Testis (tissue), 3 donors: ENCODE data around the gene HRNR. TPM values are rescaled to one million over a fixed set of nuclear protein-coding genes. Genes with fewer than 3 reads are reported as not detected.

Source experiments
- DNase-seq: peaks from one replicate; pipeline ENCODE4 v3.0.0-alpha.2; 2019
- H3K27ac ChIP-seq, 2 donors: fragments of 200-600 bp; sonication (generic); one replicate each; pipeline ENCODE4 v1.5.1; 2019
- H3K27me3 ChIP-seq: fragments of 200-600 bp; sonication (generic); one replicate; pipeline ENCODE4 v1.5.1; 2019
- H3K36me3 ChIP-seq: fragments of 200-600 bp; sonication (generic); one replicate; pipeline ENCODE4 v1.5.1; 2017; ENCODE audit warnings: low read depth; ENCODE audit errors: missing control alignments
- H3K4me1 ChIP-seq: fragments of 200-600 bp; sonication (generic); one replicate; pipeline ENCODE4 v1.5.1; 2019
- H3K4me3 ChIP-seq, 2 donors: fragments of 200-600 bp; sonication (generic); one replicate each; pipeline ENCODE4 v1.5.1; 2017 to 2019
- H3K9me3 ChIP-seq: fragments of 200-600 bp; sonication (generic); one replicate; pipeline ENCODE4 v1.5.1; 2017
- POLR2A ChIP-seq: fragments of 450-650 bp; IDR thresholded peaks from one replicate; pipeline ENCODE4 v1.6.1; 2017; ENCODE audit warnings: antibody characterized with exemption, mild to moderate bottlenecking, moderate library complexity
- WGBS, 2 donors: methylation state at CpG; one replicate each; pipeline ENCODE4 v1.1.5; 2018; 5-methylcytosine and 5-hydroxymethylcytosine counted together
- intact Hi-C: fragments of 100-400 bp; cut with DNase I; formaldehyde crosslinking; loops from one replicate; pipeline ENCODE4 v1.15.1; 2023; ENCODE audit warnings: low total_unique reads
- polyA plus RNA-seq: library from polyadenylated mRNA; stranded (reverse); fragments of 350-450 nt; fragmentation: Illumina TruSeq; extraction: RNeasy Lipid Tissue Mini Kit (QIAGEN cat#74804); gene quantifications from one replicate; pipeline ENCODE4 v1.2.3, GENCODE V29; 2014; ENCODE audit warnings: low read depth, low replicate concordance; ENCODE audit not compliant: insufficient read depth
- total RNA-seq, 2 donors: library from RNA; depleted of rRNA; stranded (reverse); fragments of >200 nt; gene quantifications; one replicate each; pipeline ENCODE4 v1.2.3, GENCODE V29; 2016
- TF ChIP-seq, protein P1 (sequence below), 3 experiments: fragments of 450-650 bp in 2 of 3; fragments of 200-600 bp in 1 of 3; sonication (generic) in 1 of 3; IDR thresholded peaks; one replicate each; pipeline ENCODE4 v1.5.1; 2016 to 2019; ENCODE audit warnings: antibody characterized with exemption in 3 of 3, mild to moderate bottlenecking in 2 of 3, moderate library complexity in 1 of 3

HRNR gene
- total and polyA plus RNA-seq, 3 donors from 2014 or later = 0.06 TPM; not detected in 2

DNA sequence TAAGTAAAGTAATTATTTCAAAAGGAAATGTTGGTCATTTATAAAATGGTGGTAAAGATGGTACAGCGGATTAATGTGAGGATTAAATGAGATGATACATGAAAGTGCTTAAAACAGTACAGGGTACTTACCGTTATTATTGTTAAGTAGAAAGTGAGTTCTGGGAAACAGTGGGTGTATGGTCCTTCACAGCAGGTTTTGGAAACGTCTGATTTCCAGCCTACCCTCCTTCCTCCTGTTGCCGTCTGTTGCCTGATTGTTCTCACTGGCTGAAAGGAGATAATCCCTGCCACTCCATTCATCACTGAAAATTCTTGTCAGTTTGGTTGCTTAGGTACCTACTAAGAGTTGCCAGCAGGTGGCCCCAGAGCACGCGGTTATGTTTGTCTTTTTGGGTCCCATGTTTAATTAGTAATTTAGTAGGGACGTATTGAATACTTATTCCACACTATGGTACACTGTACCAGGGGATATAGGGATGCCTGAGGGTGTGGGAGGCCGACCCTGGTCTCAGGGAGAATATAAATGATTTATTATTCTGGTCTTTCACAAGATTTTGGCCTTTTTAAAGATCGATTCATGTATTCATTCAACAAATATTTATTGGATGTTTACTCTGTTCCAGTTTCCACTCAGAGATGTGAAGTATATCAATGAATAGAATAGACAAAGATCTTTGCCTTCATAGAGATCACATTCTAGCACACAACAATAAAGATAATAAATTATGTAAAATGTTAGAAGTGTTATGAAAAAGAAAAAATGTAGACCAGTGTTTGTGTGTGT, 34.1 kb downstream of the HRNR start:
- no peaks in the 10 kb centered on the region for H3K36me3 ChIP-seq

DNA sequence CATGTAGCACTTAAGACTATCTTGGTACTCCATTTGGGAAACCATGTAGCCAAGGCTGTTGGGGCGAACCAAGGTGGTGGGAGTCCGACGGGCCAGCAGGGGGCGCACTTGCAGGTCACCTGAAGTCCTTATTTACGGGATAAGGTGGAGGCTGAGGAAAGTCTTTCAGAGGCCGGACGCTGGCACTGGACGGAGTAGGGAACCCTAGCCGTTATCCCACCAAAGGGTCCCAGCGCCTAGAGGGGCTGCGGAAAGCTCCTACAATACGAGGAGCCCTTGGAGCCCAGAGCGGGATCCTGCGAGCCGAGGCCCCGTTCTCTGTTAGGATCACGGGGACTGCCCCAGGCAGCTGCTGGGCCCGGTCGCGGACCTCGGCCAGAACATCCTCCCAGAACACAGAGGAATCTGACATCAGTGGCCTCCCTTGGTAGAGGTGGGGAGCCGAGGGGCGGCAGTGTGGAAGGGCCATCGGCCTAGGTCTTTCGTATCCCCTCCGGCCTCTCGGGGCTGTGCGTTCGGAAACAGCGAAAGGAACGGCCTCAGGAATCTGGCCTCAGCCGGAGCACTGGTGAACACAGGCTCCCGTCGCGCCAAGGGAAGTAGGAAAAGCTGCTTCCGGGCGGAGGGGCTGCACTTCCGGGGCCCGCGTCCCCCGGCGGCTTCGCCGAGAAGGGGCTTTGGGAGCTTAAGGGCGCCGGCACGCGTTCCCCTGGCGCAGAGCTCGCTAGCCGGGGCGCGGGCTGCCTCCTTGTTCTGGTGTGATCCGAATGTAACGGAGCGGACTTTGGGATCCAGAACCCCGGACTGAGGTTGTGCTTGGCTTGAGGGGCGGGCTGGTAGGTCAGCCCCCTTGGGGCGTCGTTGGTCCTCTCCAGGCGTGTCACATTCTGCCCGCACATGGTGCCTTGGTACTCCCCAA, 35.1 kb downstream of the HRNR start:
- DNase-seq = peak; percentile 93
- Histone ChIP-seq H3K4me1 (no peaks in the 10 kb centered on the region), H3K27ac (peak overlapping the region; percentile 73 to 83), H3K36me3 (no peaks in the 10 kb centered on the region), H3K27me3 (no peaks in the 10 kb centered on the region), H3K4me3 (peak overlapping the region; percentile 53 to 83), H3K9me3 (no peaks in the 10 kb centered on the region)
- TF ChIP-seq POLR2A = no peak
- TF ChIP-seq, protein P1, sequence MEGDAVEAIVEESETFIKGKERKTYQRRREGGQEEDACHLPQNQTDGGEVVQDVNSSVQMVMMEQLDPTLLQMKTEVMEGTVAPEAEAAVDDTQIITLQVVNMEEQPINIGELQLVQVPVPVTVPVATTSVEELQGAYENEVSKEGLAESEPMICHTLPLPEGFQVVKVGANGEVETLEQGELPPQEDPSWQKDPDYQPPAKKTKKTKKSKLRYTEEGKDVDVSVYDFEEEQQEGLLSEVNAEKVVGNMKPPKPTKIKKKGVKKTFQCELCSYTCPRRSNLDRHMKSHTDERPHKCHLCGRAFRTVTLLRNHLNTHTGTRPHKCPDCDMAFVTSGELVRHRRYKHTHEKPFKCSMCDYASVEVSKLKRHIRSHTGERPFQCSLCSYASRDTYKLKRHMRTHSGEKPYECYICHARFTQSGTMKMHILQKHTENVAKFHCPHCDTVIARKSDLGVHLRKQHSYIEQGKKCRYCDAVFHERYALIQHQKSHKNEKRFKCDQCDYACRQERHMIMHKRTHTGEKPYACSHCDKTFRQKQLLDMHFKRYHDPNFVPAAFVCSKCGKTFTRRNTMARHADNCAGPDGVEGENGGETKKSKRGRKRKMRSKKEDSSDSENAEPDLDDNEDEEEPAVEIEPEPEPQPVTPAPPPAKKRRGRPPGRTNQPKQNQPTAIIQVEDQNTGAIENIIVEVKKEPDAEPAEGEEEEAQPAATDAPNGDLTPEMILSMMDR (IDR thresholded peaks at IDR 0.05) = peak; percentile 86 to 94 (median 88)
- 6 to 18% methylated on average over 45 to 62 of the region's 62 CpGs for WGBS, 2 donors
- intact Hi-C loops = loop anchor here (10.0 kb wide), 1 partner anchor 266 kb away; no protein-coding TSS in a partner anchor

More for the DNA sequence above, 34.1 kb downstream of the HRNR start:
- WGBS, 2 donors = 16 to 19% methylated on average over 9 of the region's 9 CpGs
- H3K9me3 ChIP-seq = no peaks in the 10 kb centered on the region
- no peaks in the 10 kb centered on the region for H3K4me1 ChIP-seq
- peak overlapping the region in 1 of 2 donors; percentile 73 for H3K27ac ChIP-seq
- no peaks in the 10 kb centered on the region for H3K27me3 ChIP-seq
- DNase-seq = peak; percentile 82
- H3K4me3 ChIP-seq = peak overlapping the region; percentile 53 to 83
- no peak for TF ChIP-seq POLR2A
- TF ChIP-seq, protein P1 (IDR thresholded peaks at IDR 0.05) = peak; percentile 48 to 75 (median 73)
- intact Hi-C loops = loop anchor here (10.0 kb wide), 1 partner anchor 265 kb away; no protein-coding TSS in a partner anchor

GRCh38 chr1:152186556-152187285, 37.3 kb downstream of the HRNR start:
- no peaks in the 10 kb centered on the region for H3K9me3 ChIP-seq
- H3K4me1 ChIP-seq = no peaks in the 10 kb centered on the region
- H3K27ac ChIP-seq = no peak overlapping the region
- DNase-seq = no peak
- no peaks in the 10 kb centered on the region for H3K27me3 ChIP-seq
- no peak overlapping the region for H3K4me3 ChIP-seq
- intact Hi-C loops = loop anchor here (10.0 kb wide), 1 partner anchor 268 kb away; no protein-coding TSS in a partner anchor
- no peak for TF ChIP-seq POLR2A
- TF ChIP-seq, protein P1 (IDR thresholded peaks at IDR 0.05) = no peak
- H3K36me3 ChIP-seq = no peaks in the 10 kb centered on the region
- WGBS, 2 donors = 86 to 90% methylated on average over 5 of the region's 5 CpGs

DNA sequence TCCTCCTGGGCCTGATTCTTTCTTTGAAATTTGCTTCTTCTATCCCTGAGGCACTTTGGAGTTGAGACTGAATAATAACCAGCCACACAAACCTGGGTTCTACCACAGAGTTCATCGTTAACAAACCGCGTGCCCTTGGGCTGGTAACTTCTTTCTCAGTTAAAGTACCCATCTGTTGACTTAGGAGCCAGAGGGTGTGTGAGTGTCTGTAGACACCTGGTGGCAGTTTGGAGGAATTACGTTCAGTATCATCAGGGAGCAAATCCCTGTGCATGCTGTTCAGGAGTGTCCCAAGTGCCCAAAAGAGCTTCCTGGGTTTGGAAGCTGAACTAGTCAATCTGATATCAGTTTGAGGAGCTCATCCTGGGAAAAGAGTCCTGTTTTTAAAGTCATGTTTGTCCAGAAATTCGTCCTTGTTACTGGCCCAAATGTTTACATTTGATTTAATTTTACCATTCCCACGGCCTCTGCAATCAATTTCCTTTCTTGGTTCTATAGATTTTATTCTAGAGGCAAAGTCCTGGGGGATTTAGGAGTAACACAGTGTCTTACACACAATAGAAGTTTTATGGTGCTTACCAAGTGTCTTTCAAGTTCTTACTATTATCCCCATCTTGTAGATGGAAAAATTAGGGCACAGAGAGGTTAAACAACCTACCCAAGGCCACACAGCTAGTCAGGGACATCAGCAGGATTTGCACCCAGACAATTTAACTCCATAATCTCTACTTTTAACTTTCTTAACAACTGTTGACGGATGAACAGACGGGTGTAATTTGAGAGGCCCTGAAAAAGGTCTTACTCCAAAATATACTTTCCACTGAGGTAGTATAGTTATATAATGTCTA, 38.2 kb downstream of the HRNR start:
- DNase-seq = peak; percentile 54
- H3K27me3 ChIP-seq = no peaks in the 10 kb centered on the region
- no peaks in the 10 kb centered on the region for H3K4me1 ChIP-seq
- H3K36me3 ChIP-seq = no peaks in the 10 kb centered on the region
- H3K9me3 ChIP-seq = no peaks in the 10 kb centered on the region
- H3K4me3 ChIP-seq = no peak overlapping the region
- 44 to 46% methylated on average over 8 of the region's 8 CpGs for WGBS, 2 donors
- intact Hi-C loops = loop anchor here (10.0 kb wide), 1 partner anchor 269 kb away; no protein-coding TSS in a partner anchor
- TF ChIP-seq, protein P1 (IDR thresholded peaks at IDR 0.05) = peak; percentile 59 to 84 (median 81)
- TF ChIP-seq POLR2A = no peak
- H3K27ac ChIP-seq = no peak overlapping the region
